ENCODE results near the gene ULK1. TPM values are rescaled to one million over a fixed set of nuclear protein-coding genes. Genes with fewer than 3 reads are reported as not detected.

Gene ULK1
- total RNA-seq, 1 experiment from 2014 or later, result 7.6 TPM

DNA sequence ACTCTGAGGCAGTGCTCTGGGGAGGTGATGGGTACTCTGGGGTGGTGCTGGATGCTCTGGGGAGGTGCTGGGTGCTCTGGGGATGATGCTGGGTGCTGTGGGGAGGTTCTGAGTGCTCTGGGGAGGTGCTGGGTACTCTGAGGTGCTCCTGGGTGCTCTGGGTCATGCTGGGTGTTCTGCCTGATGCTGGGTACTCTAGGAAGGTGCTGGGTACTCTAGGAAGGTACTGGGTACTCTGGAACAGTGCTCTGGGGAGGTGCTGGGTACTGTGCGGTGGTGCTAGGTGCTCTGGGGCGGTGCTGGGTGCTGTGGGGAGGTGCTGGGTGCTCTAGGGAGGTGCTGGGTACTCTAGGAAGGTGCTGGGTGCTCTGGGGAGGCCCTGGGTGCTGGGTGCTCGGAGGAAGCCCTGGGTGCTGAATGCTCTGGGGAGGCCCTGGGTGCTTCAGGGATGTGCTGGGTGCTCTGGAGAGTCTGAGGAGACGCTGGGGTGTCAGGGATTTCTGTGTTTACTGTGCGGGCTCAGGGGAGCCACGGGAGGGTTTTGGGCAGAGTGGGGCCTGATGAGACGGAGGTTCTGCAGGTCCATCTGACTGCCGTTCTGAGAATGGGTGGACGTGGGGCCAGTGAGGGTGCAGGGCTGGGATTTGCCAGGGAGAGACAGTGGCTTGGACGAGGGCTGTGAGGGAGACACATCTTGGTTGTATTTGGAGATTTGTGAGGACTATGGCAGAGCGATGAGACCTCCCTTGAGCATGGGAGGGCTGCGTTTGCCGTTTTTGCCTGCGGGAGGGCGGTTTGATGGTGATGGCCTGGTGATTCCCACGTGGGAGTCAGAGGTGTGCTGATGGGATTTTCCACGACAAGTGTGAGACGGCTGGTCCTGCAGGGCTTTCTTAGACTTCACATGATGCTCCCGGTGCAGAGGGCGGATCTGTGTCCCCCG is 36.2 kb upstream of the ULK1 start:
- no peak overlapping the region for H3K4me3 ChIP-seq
- H3K9me3 ChIP-seq, result no peaks in the 10 kb centered on the region
- DNase-seq, result no peak
- H3K27me3 ChIP-seq, result no peaks in the 10 kb centered on the region
- H3K36me3 ChIP-seq, result no peaks in the 10 kb centered on the region

DNA sequence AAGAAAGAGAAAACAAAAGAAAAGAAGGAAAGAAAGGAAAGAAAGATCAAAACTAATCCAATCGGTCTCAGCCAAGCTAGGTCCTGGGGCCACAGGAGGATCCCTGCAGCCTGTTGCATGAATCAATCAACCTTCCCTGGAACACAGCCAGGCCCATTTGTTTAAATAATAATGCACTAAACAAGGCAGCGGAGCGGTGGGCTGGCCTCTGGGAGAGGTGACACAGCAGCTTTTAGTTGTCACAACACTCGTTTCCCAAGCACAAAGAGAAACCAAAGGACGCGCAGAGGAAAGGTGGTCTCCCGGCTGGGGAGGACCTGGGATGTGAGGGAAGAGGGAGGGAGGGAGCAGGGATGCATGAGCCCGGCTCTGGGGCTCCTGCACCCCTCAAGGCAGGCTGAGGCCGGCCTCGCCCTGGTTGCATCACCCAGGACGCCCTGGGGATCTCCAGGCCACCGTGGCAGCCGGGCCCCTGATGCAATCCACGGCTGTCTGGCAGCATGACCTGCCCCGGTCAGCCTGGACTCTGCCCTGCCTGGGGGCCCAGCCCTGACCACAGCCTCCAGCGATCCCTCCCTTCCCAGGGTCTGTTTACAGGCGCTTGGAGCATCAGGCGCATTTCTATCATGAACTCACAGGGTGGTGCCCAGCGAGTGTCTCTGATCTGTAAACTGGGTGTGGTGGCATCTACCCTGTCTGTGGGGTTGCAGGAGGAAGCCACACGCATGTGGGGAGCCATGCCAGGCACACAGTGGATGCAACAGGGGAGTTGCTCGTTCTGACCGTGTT is 33.8 kb upstream of the ULK1 start:
- peak; percentile 89 for DNase-seq
- no peaks in the 10 kb centered on the region for H3K9me3 ChIP-seq
- no peak overlapping the region for H3K4me3 ChIP-seq
- H3K27me3 ChIP-seq, result no peaks in the 10 kb centered on the region
- no peaks in the 10 kb centered on the region for H3K36me3 ChIP-seq

DNA sequence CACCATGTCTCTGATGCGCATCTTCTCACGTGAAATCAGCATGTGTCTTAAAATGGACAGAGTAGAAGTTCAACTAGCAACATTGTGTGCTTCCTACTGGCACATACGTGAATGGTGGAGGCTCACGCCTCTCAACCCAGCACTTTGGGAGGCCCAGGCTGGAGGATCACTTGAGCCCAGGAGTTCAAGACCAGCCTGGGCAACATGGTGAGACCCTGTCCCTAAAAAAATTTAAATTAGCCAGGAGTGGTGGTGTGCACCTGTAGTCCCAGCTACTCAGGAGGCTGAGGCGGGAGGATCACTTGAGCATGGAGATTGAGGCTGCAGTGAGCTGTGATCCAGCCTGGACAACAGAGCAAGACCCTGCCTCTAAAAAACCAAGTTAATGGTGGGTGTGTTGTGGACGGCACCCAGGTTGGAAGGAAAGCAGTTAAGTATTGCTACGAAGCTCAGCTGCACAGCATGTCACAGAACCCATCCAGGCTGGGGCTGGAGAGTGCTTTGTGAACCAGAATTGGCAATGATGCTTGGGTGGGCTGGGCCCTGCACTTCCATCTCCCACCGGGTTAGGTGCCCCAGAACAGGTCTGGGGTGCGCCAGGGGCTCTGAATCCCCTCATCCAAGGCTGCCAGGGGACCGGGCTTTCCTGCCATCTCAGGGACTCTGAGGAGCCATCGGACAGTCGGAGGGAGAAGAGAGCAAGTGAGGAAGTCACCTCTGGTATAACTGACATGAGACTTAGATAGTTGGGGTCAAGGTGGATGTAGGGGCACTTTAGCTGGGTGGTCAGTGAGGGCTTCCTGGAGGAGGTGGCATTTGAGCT is 33.0 kb upstream of the ULK1 start:
- Histone ChIP-seq H3K9me3 (no peaks in the 10 kb centered on the region), H3K36me3 (no peaks in the 10 kb centered on the region), H3K27me3 (no peaks in the 10 kb centered on the region), H3K4me3 (no peak overlapping the region)
- no peak for DNase-seq

DNA sequence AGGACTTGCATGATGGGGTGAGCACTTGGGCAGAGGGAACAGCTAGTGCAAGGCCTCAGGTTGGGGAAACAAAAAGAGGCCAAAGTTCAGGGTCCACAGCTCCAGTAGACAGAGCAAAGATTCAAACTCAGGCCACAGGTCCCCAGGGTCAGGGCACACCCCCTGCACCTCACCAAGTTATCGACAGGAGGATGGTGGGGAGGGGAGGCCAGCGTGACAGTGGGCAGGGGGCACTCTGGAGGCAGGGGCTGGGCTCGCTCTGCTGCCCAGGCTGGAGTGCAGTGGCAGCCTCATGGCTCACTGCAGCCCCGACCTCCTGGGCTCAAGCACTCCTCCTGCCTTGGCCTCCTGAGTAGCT is 32.4 kb upstream of the ULK1 start:
- no peak for DNase-seq
- H3K9me3 ChIP-seq, result no peaks in the 10 kb centered on the region
- H3K27me3 ChIP-seq, result no peaks in the 10 kb centered on the region
- H3K4me3 ChIP-seq, result no peak overlapping the region
- no peaks in the 10 kb centered on the region for H3K36me3 ChIP-seq

DNA sequence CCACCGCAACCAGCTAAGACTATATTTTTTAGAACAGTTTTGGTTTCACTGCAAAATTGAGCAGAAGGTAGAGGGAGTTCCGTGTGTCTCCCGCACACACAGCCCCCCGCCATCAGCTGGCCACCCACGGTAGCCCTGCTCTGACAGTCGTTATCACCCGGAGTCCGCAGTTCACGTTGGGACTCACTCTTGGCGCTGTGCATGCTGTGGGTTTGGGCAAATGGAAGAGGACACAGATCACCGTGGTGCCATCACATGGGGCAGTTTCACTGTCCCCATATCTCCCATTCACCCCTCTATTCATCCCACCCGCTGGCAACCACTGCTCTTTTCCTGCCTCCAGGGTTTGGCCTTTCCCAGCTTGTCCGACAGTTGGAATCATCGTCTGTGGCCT is 31.8 kb upstream of the ULK1 start:
- Histone ChIP-seq H3K36me3 (no peaks in the 10 kb centered on the region), H3K27me3 (no peaks in the 10 kb centered on the region), H3K9me3 (no peaks in the 10 kb centered on the region), H3K4me3 (no peak overlapping the region)
- no peak for DNase-seq

DNA sequence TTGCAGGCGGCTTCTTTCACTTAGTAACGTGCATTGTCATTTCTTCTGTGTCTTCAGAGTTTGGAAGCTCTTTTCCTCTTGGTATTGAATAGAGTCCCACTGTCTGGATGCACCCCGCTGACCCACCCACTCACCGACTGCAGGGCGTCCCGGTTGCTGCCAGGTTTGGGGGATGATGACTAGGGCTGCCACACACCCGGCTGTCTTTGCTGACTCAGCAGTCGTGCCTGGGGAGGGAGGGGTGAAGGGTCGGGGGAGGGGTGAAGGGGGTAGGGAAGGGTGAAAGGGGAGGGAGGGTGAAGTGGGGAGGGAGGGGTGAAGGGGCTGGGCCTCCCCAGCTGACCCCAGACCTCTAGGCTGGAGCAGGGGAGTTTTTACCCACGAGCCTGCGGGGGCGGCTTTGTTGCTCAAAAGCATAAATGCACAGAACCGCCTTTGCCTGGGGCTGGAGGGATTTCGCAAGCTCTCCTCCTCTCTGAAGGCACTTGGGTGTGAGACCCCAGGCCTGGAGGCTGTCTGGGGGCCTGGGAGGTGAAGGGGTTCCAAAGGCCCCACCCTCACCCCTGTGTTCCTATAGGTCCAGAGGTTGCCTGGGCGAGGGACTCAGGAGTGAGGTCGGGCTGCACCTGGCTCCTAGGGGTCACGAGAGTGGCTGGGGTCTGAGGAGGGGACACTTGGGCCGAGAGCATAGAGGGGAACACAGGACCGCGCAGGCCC is 31.3 kb upstream of the ULK1 start:
- Histone ChIP-seq H3K27me3 (no peaks in the 10 kb centered on the region), H3K4me3 (no peak overlapping the region), H3K36me3 (no peaks in the 10 kb centered on the region), H3K9me3 (no peaks in the 10 kb centered on the region)
- peak; percentile 83 for DNase-seq

DNA sequence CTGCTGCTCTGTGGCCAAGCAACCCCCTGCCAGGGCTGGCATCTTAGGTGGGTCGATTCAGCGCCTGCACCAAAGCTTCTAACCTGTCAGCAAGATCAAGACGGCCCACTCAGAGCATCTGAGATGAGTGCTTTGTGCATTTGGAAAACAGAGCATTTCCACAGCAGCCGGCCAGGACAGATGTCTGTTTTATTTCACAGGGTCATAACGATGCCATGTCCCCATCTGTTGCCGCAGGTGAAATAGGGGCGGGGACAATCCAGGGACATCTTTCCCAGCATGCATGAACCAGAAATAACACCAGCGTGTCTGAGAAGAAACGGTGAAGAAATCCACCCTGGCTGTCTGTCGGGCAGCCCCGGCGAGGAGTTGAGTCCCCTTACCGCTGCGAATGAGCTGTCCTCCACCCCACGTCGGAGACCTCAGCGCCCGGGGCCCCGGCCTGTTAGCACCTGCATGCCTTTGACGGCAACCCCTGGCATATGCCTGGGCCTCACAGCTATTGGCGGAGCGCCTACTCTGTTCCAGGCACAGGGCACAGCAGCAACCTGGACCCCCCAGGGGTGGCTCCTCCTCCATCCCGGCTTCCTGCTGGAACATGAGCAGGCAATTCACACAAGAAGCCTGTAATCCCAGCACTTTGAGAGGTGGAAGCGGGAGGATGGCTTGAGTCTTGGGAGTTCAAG is 30.6 kb upstream of the ULK1 start:
- Histone ChIP-seq H3K9me3 (no peaks in the 10 kb centered on the region), H3K4me3 (no peak overlapping the region), H3K27me3 (no peaks in the 10 kb centered on the region), H3K36me3 (no peaks in the 10 kb centered on the region)
- no peak for DNase-seq

DNA sequence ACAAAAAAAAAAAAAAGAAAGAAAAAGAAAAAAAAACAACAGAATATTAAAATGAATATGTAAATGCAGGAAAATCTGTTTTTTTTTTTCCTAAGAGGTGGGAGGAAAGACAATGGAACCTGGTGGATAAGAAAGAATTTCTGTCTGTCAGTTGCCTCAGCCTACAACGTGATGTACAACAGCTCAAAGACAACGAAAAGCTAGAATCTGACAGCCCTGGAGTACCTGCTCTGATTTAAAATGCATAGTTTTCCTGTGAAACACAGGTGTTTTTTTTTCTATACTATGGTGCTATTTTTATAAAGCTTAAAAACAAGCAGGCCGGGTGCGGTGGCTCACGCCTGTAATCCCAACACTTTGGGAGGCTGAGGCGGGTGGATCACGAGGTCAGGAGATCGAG is 30.0 kb upstream of the ULK1 start:
- Histone ChIP-seq H3K27me3 (no peaks in the 10 kb centered on the region), H3K9me3 (no peaks in the 10 kb centered on the region), H3K36me3 (no peaks in the 10 kb centered on the region), H3K4me3 (no peak overlapping the region)
- DNase-seq, result no peak

DNA sequence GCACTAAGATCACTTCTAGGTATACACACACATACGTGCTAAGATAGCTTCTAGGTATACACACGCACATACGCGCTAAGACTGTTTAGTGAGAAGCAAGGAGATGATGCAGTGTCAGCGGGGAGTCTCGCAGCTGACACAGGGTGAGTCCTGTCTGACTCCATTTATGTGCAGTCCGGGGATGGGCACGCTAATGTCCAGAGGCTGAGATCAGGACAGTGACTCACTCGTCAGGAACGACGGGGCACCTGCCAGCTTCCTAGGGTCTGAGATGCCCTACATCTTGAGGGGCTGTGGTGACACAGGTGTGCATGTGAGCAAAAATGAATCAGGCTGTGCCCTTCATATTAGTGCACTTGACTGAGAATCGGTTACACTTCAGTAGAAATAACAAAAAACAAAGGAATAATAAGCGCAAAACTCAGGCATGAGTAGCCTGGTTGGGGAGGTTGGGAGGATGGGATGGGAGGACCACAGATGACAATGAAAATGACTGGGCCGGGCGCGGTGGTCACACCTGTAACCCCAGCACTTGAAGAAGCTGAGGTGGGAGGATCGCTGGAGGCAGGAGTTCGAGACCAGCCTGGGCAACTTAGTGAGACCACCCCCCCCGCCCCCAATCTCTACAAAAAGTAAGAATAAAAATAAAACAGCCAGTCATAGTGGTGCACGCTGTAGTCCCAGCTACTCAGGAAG is 29.1 kb upstream of the ULK1 start:
- Histone ChIP-seq H3K36me3 (no peaks in the 10 kb centered on the region), H3K4me3 (no peak overlapping the region), H3K27me3 (no peaks in the 10 kb centered on the region), H3K9me3 (no peaks in the 10 kb centered on the region)
- DNase-seq, result peak; percentile 90

DNA sequence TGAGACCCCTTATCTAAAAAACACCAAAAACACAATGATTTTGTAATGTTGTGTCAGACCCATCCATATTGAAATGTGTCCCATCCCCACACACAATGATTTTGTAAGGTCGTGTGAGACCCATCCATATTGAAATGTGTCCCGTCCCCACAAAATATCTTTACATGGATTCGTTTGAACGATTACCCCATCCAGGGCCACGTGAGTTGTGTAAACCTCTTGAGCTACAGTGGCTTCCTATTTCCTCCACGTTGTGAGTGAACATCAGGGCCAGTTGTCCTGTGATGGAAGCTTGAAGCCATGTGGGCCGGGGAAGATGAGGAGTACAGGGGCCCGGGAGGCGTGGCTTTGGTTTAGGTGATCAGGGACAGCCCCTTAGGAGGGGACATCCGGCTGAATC is 27.0 kb upstream of the ULK1 start:
- Histone ChIP-seq H3K27me3 (no peaks in the 10 kb centered on the region), H3K9me3 (no peaks in the 10 kb centered on the region), H3K36me3 (no peaks in the 10 kb centered on the region), H3K4me3 (no peak overlapping the region)
- DNase-seq, result no peak

DNA sequence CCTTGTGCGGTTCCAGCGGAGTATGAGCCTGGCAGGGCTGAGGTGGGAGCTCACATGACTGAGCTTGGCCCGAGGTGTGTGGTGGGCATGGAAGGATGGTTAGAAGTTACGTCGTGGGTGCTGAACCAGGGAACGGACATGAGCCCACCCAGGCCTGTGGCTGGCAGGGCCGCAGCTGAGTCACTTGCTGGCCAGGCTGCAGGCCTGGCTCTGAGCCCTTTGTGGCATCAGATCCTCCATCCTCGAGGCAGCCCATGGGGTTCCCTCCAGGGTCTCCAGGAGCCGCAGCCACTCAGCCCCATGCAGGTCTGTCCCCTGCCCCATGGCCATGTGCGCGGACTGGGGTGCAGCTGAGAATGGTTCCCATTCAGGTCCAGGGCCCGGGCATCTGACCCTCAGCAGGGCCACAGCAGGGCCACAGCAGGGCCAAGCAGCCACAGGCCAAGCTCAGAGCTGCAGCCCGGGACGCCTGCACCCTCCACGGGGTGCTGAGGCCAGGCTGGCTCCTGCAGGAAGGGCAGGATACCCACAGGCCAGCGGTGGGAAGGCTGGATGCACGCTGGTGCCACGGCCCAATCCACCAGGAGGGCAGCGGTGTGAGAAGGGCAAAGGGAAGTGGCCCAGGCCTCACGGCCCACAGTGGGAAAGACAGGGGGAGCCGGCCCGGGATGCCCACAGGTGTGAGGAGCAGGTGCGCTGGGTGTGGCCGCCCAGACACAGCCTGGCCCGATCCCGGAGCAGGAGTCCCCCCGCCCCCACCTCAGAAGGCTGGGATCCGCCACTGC is 26.3 kb upstream of the ULK1 start:
- Histone ChIP-seq H3K9me3 (no peaks in the 10 kb centered on the region), H3K36me3 (no peaks in the 10 kb centered on the region), H3K27me3 (no peaks in the 10 kb centered on the region), H3K4me3 (no peak overlapping the region)
- DNase-seq, result peak; percentile 83

DNA sequence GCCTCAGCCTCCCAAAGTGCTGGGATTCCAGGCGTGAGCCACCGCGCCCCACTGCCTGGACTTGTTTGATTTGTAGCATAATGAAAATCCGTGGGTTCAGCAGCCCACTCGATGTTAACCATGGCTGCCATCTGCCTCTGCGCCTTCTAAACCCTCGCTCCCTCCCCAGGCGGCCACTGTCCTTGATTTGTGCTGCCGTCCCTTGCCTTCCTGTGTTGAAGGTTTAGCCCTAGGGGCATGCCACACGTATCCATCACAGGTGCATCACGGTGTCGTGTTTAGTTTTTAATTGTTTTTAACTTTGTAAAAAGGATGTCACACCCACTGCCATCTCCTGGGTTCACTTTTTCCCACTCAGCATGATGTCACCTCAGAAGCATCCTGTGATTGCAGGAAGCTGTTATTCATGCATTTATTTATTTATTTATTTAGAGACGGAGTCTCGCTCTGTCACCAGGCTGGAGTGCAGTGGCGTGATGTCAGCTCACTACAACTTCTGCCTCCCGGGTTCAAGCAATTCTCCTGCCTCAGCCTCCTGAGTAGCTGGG is 24.5 kb upstream of the ULK1 start:
- H3K27me3 ChIP-seq, result no peaks in the 10 kb centered on the region
- peak; percentile 59 for DNase-seq
- no peaks in the 10 kb centered on the region for H3K36me3 ChIP-seq
- H3K4me3 ChIP-seq, result no peak overlapping the region
- 0 out of 2 replicates have a peak, but pooled peaks cover 4% of the 10 kb centered on the region for H3K9me3 ChIP-seq

DNA sequence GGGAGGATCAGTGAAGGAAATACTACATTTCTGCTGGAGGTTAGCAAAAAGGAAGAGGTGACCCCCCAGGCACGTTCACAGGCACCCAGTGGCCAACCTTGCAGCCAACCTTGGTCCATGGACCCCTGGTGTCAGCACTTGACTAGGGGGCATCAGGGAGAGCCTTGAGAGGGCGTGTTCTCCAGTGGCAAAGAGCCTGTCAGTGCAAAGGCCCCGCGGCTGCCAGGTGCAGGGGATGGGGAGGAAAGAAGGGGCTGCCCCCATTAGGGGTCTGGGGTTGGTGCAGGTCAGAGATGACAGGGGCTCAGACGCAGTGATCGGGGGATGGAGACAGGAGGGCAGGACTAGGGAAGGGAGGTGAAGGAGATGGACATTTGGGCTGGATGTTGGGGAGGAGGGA is 22.7 kb upstream of the ULK1 start:
- Histone ChIP-seq H3K27me3 (no peaks in the 10 kb centered on the region), H3K9me3 (0 out of 2 replicates have a peak, but pooled peaks cover 4% of the 10 kb centered on the region), H3K36me3 (no peaks in the 10 kb centered on the region), H3K4me3 (no peak overlapping the region)
- DNase-seq, result no peak
